Testis (tissue), 3 donors: Measurements from ENCODE around the gene AQP12A. TPM values are rescaled to one million over a fixed set of nuclear protein-coding genes. Genes with fewer than 3 reads are reported as not detected.

Experiments used
- DNase-seq: peaks from one replicate; pipeline ENCODE4 v3.0.0-alpha.2; 2019
- H3K27ac ChIP-seq, 2 donors: fragments of 200-600 bp; sonication (generic); one replicate each; pipeline ENCODE4 v1.5.1; 2019
- H3K27me3 ChIP-seq: fragments of 200-600 bp; sonication (generic); one replicate; pipeline ENCODE4 v1.5.1; 2019
- H3K36me3 ChIP-seq: fragments of 200-600 bp; sonication (generic); one replicate; pipeline ENCODE4 v1.5.1; 2017; ENCODE audit warnings: low read depth; ENCODE audit errors: missing control alignments
- H3K4me1 ChIP-seq: fragments of 200-600 bp; sonication (generic); one replicate; pipeline ENCODE4 v1.5.1; 2019
- H3K4me3 ChIP-seq, 2 donors: fragments of 200-600 bp; sonication (generic); one replicate each; pipeline ENCODE4 v1.5.1; 2017 to 2019
- H3K9me3 ChIP-seq: fragments of 200-600 bp; sonication (generic); one replicate; pipeline ENCODE4 v1.5.1; 2017
- POLR2A ChIP-seq: fragments of 450-650 bp; IDR thresholded peaks from one replicate; pipeline ENCODE4 v1.6.1; 2017; ENCODE audit warnings: antibody characterized with exemption, mild to moderate bottlenecking, moderate library complexity
- WGBS, 2 donors: methylation state at CpG; one replicate each; pipeline ENCODE4 v1.1.5; 2018; 5-methylcytosine and 5-hydroxymethylcytosine counted together
- intact Hi-C: fragments of 100-400 bp; cut with DNase I; formaldehyde crosslinking; loops from one replicate; pipeline ENCODE4 v1.15.1; 2023; ENCODE audit warnings: low total_unique reads
- polyA plus RNA-seq: library from polyadenylated mRNA; stranded (reverse); fragments of 350-450 nt; fragmentation: Illumina TruSeq; extraction: RNeasy Lipid Tissue Mini Kit (QIAGEN cat#74804); gene quantifications from one replicate; pipeline ENCODE4 v1.2.3, GENCODE V29; 2014; ENCODE audit warnings: low read depth, low replicate concordance; ENCODE audit not compliant: insufficient read depth
- total RNA-seq, 2 donors: library from RNA; depleted of rRNA; stranded (reverse); fragments of >200 nt; gene quantifications; one replicate each; pipeline ENCODE4 v1.2.3, GENCODE V29; 2016
- TF ChIP-seq, protein P1 (sequence below), 3 experiments: fragments of 450-650 bp in 2 of 3; fragments of 200-600 bp in 1 of 3; sonication (generic) in 1 of 3; IDR thresholded peaks; one replicate each; pipeline ENCODE4 v1.5.1; 2016 to 2019; ENCODE audit warnings: antibody characterized with exemption in 3 of 3, mild to moderate bottlenecking in 2 of 3, moderate library complexity in 1 of 3

The AQP12A gene
- total and polyA plus RNA-seq, 3 donors from 2014 or later: not detected

DNA sequence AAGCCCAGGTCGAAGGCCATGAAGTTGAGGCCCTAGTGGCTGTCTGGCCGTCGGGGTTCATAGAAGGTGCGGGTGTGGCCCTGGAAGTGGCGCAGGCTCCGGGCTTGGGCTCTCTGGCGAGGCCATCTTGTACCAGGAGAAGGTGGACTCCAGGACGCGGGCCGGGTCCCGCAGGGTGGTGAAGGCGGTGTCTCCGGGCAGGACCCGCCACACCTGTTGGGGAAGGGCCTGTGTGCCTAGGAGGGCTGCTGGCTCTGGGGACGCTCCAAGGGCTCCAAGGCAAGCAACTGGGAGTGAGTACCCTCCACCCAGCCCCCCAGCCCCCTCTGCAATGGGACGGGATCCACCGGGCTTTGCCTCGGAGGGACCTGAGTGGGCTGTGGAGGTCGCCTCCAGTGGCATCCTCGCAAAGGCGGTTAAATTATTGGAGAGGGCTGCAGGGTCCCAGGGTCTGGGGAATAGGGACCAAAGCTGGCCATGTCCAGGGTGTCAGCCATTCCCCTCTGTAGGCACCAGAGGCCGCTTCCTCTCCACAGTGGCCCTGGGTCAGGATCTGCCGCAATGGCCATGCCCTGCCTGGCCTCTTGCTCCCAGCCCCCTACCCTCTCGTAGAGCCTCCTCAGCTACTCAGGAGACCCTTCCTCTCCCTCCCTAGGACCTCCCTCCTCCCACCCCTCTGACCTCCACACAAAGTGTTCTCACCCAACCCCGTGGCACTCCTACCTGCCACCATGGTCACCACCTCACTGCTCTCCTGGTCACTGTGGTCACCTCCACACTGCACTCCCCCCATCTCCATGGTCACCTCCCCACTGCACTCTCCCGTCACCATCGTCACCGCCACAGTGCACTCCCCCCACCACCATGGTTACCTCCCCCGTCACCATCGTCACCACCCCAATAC lies 10.3 kb downstream of the AQP12A start:
- peak overlapping the region in 1 of 2 donors; percentile 20 for H3K4me3 ChIP-seq
- H3K4me1 ChIP-seq: no peaks in the 10 kb centered on the region
- 75 to 79% methylated on average over 23 to 26 of the region's 30 CpGs for WGBS, 2 donors
- no peak for DNase-seq
- H3K9me3 ChIP-seq: no peaks in the 10 kb centered on the region
- H3K36me3 ChIP-seq: no peaks in the 10 kb centered on the region
- TF ChIP-seq, protein P1, sequence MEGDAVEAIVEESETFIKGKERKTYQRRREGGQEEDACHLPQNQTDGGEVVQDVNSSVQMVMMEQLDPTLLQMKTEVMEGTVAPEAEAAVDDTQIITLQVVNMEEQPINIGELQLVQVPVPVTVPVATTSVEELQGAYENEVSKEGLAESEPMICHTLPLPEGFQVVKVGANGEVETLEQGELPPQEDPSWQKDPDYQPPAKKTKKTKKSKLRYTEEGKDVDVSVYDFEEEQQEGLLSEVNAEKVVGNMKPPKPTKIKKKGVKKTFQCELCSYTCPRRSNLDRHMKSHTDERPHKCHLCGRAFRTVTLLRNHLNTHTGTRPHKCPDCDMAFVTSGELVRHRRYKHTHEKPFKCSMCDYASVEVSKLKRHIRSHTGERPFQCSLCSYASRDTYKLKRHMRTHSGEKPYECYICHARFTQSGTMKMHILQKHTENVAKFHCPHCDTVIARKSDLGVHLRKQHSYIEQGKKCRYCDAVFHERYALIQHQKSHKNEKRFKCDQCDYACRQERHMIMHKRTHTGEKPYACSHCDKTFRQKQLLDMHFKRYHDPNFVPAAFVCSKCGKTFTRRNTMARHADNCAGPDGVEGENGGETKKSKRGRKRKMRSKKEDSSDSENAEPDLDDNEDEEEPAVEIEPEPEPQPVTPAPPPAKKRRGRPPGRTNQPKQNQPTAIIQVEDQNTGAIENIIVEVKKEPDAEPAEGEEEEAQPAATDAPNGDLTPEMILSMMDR (IDR thresholded peaks at IDR 0.05): no peak
- no peak for TF ChIP-seq POLR2A
- H3K27me3 ChIP-seq: no peaks in the 10 kb centered on the region
- intact Hi-C loops: no loop called here
- H3K27ac ChIP-seq: no peak overlapping the region

DNA sequence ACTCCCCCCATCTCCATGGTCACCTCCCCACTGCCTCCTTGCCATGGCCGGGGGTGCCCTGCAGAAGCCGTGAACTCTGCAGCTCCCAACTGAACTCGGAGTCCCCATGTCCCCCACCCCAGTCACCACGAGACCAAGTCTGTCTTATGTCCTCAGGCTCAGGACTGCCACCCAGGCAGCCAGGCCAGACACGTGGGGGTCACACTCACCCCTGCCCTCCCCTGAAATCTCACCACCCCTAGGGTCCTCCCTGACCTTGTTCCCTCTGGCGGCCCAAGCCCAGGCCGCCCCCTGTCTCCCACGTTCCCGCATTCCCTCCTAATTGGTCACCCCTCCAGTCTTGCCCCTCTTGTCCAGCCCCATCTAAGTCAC lies 11.0 kb downstream of the AQP12A start:
- no peaks in the 10 kb centered on the region for H3K4me1 ChIP-seq
- H3K9me3 ChIP-seq: no peaks in the 10 kb centered on the region
- no peaks in the 10 kb centered on the region for H3K27me3 ChIP-seq
- TF ChIP-seq POLR2A: no peak
- TF ChIP-seq, protein P1 (IDR thresholded peaks at IDR 0.05): no peak
- H3K4me3 ChIP-seq: no peak overlapping the region
- intact Hi-C loops: no loop called here
- no peak for DNase-seq
- no peak overlapping the region for H3K27ac ChIP-seq
- WGBS, 2 donors: 85 to 94% methylated on average over 9 of the region's 9 CpGs
- no peaks in the 10 kb centered on the region for H3K36me3 ChIP-seq

DNA sequence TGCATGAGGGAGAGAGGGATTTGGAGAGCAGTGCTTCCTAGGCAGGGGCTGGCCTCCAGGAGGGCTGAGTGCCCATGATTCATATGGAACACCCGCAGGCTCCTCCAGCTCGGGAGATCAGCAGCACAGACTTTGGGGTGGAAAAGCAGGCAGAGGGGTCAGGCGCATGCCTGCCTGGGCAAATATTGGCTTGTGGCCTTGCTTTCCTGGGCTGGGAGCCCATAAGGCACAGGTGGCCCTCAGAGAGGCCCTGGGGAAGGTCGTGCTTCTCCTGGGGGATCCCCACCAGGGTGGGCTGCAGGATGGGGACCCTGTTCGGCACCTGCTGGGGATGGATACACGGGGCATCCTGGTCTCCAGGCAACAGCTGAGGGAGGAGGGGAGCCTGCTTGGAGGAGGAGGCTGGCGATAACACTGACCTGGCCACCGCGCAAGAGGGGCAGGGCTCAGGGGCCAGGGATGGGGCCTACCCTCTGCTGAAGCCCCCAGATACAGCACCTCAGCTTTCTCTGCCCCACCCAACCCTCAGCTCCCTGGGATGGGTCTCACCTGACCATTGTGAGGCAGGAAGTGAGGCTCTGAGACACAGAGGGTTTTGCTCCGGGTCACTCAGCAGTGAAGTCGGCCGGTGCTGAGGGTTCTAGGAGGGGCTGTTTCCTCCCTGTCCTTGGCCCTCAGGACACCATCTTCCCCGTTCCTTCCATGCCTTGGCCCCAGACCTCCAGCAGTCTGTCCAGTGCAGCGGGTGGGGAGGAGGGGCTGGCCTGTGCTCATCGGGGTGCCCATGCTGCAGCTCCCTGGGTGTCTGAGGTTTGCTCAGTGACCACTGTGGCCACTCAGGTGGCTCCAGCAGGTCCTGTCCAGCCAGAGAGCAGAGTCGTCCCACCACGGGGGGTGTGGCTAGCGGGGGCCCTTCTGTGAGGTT lies 12.0 kb downstream of the AQP12A start:
- intact Hi-C loops: no loop called here
- H3K9me3 ChIP-seq: no peaks in the 10 kb centered on the region
- no peak overlapping the region for H3K4me3 ChIP-seq
- H3K4me1 ChIP-seq: no peaks in the 10 kb centered on the region
- H3K36me3 ChIP-seq: no peaks in the 10 kb centered on the region
- H3K27me3 ChIP-seq: no peaks in the 10 kb centered on the region
- no peak for TF ChIP-seq POLR2A
- TF ChIP-seq, protein P1 (IDR thresholded peaks at IDR 0.05): no peak
- WGBS, 2 donors: 50 to 80% methylated on average over 8 to 16 of the region's 18 CpGs
- no peak for DNase-seq
- H3K27ac ChIP-seq: no peak overlapping the region

DNA sequence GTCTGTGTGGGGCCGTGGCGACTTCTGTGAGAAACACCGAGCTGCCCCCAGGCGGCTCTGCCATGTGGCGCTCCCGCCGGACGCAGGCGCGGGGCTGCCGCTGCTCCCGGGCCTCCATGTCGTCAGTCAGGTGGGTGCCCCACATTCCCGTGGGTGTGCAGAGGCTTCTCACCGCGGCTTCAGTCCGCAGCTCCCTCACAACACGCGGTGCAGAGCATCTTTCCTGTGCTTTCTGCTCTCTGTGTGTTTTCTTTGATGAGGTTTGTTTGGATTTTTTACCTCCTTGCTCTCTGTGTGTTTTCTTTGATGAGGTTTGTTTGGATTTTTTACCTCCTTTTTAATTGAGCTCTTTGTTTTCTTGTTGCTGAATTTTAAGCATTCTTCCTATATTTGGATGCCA lies 13.0 kb downstream of the AQP12A start:
- Histone ChIP-seq H3K36me3 (no peaks in the 10 kb centered on the region), H3K4me3 (no peak overlapping the region), H3K9me3 (no peaks in the 10 kb centered on the region), H3K27me3 (no peaks in the 10 kb centered on the region), H3K27ac (no peak overlapping the region), H3K4me1 (no peaks in the 10 kb centered on the region)
- DNase-seq: no peak
- TF ChIP-seq, protein P1 (IDR thresholded peaks at IDR 0.05): no peak
- no peak for TF ChIP-seq POLR2A
- whole genome bisulfite sequencing, 2 donors: 65 to 75% methylated on average over 19 of the region's 19 CpGs
- intact Hi-C loops: no loop called here
